Activated CD8-positive, alpha-beta T cell treated with anti-CD3 and anti-CD28 coated beads for 36 hours (primary cell): ENCODE data around the gene GLTP. TPM values are rescaled to one million over a fixed set of nuclear protein-coding genes. Genes with fewer than 3 reads are reported as not detected.

Experiments used
- ATAC-seq: fragments of 200-7000 bp; cut with Tn5 transposase; one replicate; pipeline ENCODE4 v1.10.0; 2021; ENCODE audit warnings: mild to moderate bottlenecking, moderate library complexity
- CTCF ChIA-PET: fragments of 350-600 bp; sonication (Branson Sonifier 250); formaldehyde crosslinking; loops from one replicate; lab custom pipeline; 2021; ENCODE audit warnings: antibody characterized with exemption; lab: Charles Lee
- POLR2A ChIA-PET: fragments of 350-600 bp; sonication (Branson Sonifier 250); formaldehyde crosslinking; loops from one replicate; lab custom pipeline; 2021; ENCODE audit warnings: antibody characterized with exemption; lab: Charles Lee
- DNase-seq: peaks from one replicate; pipeline ENCODE4 v3.0.0-alpha.2; 2020
- H3K27ac Mint-ChIP-seq: one replicate; pipeline ENCODE4 v1.8.0; 2021; ENCODE audit warnings: mild to moderate bottlenecking, mixed read lengths
- H3K27me3 Mint-ChIP-seq: one replicate; pipeline ENCODE4 v1.8.0; 2021; ENCODE audit warnings: mixed read lengths
- H3K36me3 Mint-ChIP-seq: one replicate; pipeline ENCODE4 v1.8.0; 2021; ENCODE audit warnings: low read depth, mixed read lengths
- H3K4me1 Mint-ChIP-seq: one replicate; pipeline ENCODE4 v1.8.0; 2021; ENCODE audit warnings: low read depth, mixed read lengths
- H3K4me3 Mint-ChIP-seq: one replicate; pipeline ENCODE4 v1.8.0; 2021; ENCODE audit warnings: mild to moderate bottlenecking, moderate library complexity, mixed read lengths
- H3K9me3 Mint-ChIP-seq: one replicate; pipeline ENCODE4 v1.8.0; 2021; ENCODE audit warnings: mixed read lengths
- CTCF ChIP-seq: fragments of 200-600 bp; IDR thresholded peaks from one replicate; pipeline ENCODE4 v1.8.0; 2022; ENCODE audit warnings: antibody characterized with exemption, mild to moderate bottlenecking
- intact Hi-C: fragments of 100-400 bp; cut with micrococcal nuclease; formaldehyde crosslinking; loops from one replicate; pipeline ENCODE4 v1.10.0; 2022
- microRNA-seq: library from miRNA; unstranded; fragments of <30 nt; microRNA quantifications from one replicate; pipeline ENCODE4 v1.2.0, GENCODE V29; 2022; ENCODE audit warnings: borderline microRNAs expressed, borderline replicate concordance
- total RNA-seq, 2 experiments: library from RNA; stranded (reverse); gene quantifications; one replicate each; pipeline ENCODE4 v1.2.3, GENCODE V29; 2021

The GLTP gene
- total RNA-seq, 2 experiments from 2014 or later, result 19.9 to 21.2 TPM

GRCh38 chr12:109802828-109803227 is 77.5 kb downstream of the GLTP start:
- no peaks in the 10 kb centered on the region for H3K9me3 Mint-ChIP-seq
- TF ChIP-seq CTCF, result no peak
- no peak for DNase-seq
- intact Hi-C loops, result no loop called here
- no peaks in the 10 kb centered on the region for H3K36me3 Mint-ChIP-seq
- H3K4me3 Mint-ChIP-seq, result no peak overlapping the region
- no peaks in the 10 kb centered on the region for H3K4me1 Mint-ChIP-seq
- ATAC-seq, result no peak
- H3K27me3 Mint-ChIP-seq, result no peaks in the 10 kb centered on the region
- CTCF ChIA-PET, result interaction anchor here (2.0 to 6.1 kb wide), 2 partner anchors 40 to 51 kb away, joined by 11 to 157 read pairs; no protein-coding TSS in a partner anchor
- H3K27ac Mint-ChIP-seq, result no peak overlapping the region
- POLR2A ChIA-PET, result no interaction called here

Small RNA genes lying within 50 kb of the gene (microRNA-seq; reads per million reads assigned to microRNA genes)
- gene MIR4497, result not detected

Other genes with a start within 250 kb of the GLTP start
- 1 to 10 TPM in 1 of 2 experiments, under 1 TPM in 1; 0.76 to 1.0 TPM for gene FAM222A, start 166.7 kb downstream of the GLTP start, total RNA-seq
- not detected for gene TRPV4, start 47.1 kb downstream of the GLTP start, total RNA-seq
- gene TCHP, start 19.7 kb upstream of the GLTP start, total RNA-seq, result 10 to 100 TPM; 19.9 to 21.0 TPM
- gene GIT2, start 115.8 kb upstream of the GLTP start, total RNA-seq, result 10 to 100 TPM; 49.2 to 49.6 TPM
- gene ANKRD13A, start 118.9 kb upstream of the GLTP start, total RNA-seq, result 10 to 100 TPM; 33.4 to 37.5 TPM
- gene C12orf76, start 168.0 kb upstream of the GLTP start, total RNA-seq, result 10 to 100 TPM in 1 of 2 experiments, 1 to 10 TPM in 1; 9.7 to 11.0 TPM
- gene IFT81, start 243.8 kb upstream of the GLTP start, total RNA-seq, result 1 to 10 TPM; 1.8 to 2.8 TPM